GM12878 (cell line): ENCODE results near the gene CDK5R1. TPM values are rescaled to one million over a fixed set of nuclear protein-coding genes. Genes with fewer than 3 reads are reported as not detected.
A peak's percentile ranks its signal among the peaks of the same experiment; 100 is the strongest.

Source experiments
- BCL3 ChIP-seq: IDR thresholded peaks from 2 replicates; pipeline ENCODE4 v1.6.1; 2011; ENCODE audit warnings: borderline replicate concordance, low read depth, mild to moderate bottlenecking, moderate library complexity, low read length; ENCODE audit not compliant: insufficient read depth, poor library complexity, severe bottlenecking
- CHD2 ChIP-seq: IDR thresholded peaks from 2 replicates; pipeline ENCODE4 v1.6.1; 2011; ENCODE audit warnings: low read depth, low read length, improper control_type of control experiment, borderline replicate concordance
- GATAD2B ChIP-seq: fragments of 450-650 bp; conservative IDR thresholded peaks from 2 replicates; pipeline ENCODE4 v1.6.1; 2017; ENCODE audit warnings: low read depth, mild to moderate bottlenecking, moderate library complexity
- LARP7 ChIP-seq: fragments of 450-650 bp; IDR thresholded peaks from 2 replicates; pipeline ENCODE4 v1.6.1; 2017; ENCODE audit warnings: mild to moderate bottlenecking
- MAX ChIP-seq: IDR thresholded peaks from 2 replicates; pipeline ENCODE4 v1.6.1; 2012; ENCODE audit warnings: low read depth, low read length, improper control_type of control experiment
- MEF2A ChIP-seq: IDR thresholded peaks from 2 replicates; pipeline ENCODE4 v1.6.1; 2011; ENCODE audit warnings: low read depth, mild to moderate bottlenecking, low read length, moderate library complexity; ENCODE audit not compliant: insufficient read depth
- MEF2B ChIP-seq: fragments of 450-650 bp; IDR thresholded peaks from 2 replicates; pipeline ENCODE4 v1.6.1; 2018; ENCODE audit warnings: mild to moderate bottlenecking, moderate library complexity; ENCODE audit not compliant: partially characterized antibody, poor library complexity, severe bottlenecking
- PAX5 ChIP-seq: IDR thresholded peaks from 2 replicates; pipeline ENCODE4 v1.6.1; 2011; ENCODE audit warnings: low read depth, low read length, borderline replicate concordance
- POLR2A ChIP-seq: IDR thresholded peaks from 2 replicates; pipeline ENCODE4 v1.6.1; 2011; ENCODE audit warnings: low read depth, mild to moderate bottlenecking, low read length
- POLR2AphosphoS2 ChIP-seq: IDR thresholded peaks from 2 replicates; pipeline ENCODE4 v1.6.1; 2011; ENCODE audit warnings: low read depth, mild to moderate bottlenecking, low read length, improper control_type of control experiment, moderate library complexity
- POLR2AphosphoS5 ChIP-seq: IDR thresholded peaks from 2 replicates; pipeline ENCODE4 v1.6.1; 2011; ENCODE audit warnings: mild to moderate bottlenecking, low read length, inconsistent platforms
- POU2F2 ChIP-seq: IDR thresholded peaks from 3 replicates; pipeline ENCODE4 v1.6.1; 2011; ENCODE audit warnings: low read depth, mild to moderate bottlenecking, low read length, borderline replicate concordance
- RBBP5 ChIP-seq: fragments of 200-600 bp; sonication (generic); conservative IDR thresholded peaks from 2 replicates; pipeline ENCODE4 v1.6.1; 2016
- RUNX3 ChIP-seq: IDR thresholded peaks from 2 replicates; pipeline ENCODE4 v1.6.1; 2012; ENCODE audit warnings: low read length, inconsistent platforms
- SMAD1 ChIP-seq: fragments of 450-650 bp; IDR thresholded peaks from 2 replicates; pipeline ENCODE4 v1.6.1; 2018; ENCODE audit warnings: mild to moderate bottlenecking, low read depth; ENCODE audit not compliant: partially characterized antibody
- SPI1 ChIP-seq: IDR thresholded peaks from 2 replicates; pipeline ENCODE4 v1.6.1; 2011; ENCODE audit warnings: low read depth, mild to moderate bottlenecking, low read length, moderate library complexity, borderline replicate concordance; ENCODE audit not compliant: insufficient read depth
- TCF12 ChIP-seq: IDR thresholded peaks from 2 replicates; pipeline ENCODE4 v1.6.1; 2011; ENCODE audit warnings: low read depth, mild to moderate bottlenecking, low read length
- ZNF274 ChIP-seq: IDR thresholded peaks from one replicate; pipeline ENCODE4 v1.8.0; 2011; ENCODE audit not compliant: insufficient read length, insufficient read depth
- polyA plus RNA-seq, 11 experiments: library from polyadenylated mRNA; depleted of rRNA in 4 of 11; unstranded in 6 of 11; stranded (reverse) in 5 of 11; fragments of >200 nt; fragmentation: Nextera tagmentation in 4 of 11; fragmentation: Illumina TruSeq in 1 of 11; extraction: Ambion mirVana in 4 of 11; extraction: Trizol in 1 of 11; gene quantifications; 1 replicate in 1 of 11; 2 replicates in 10 of 11; pipeline versions ENCODE4 v1.2.1 to v1.2.3, GENCODE V29; 2011 to 2016; ENCODE audit warnings: inconsistent platforms in 2 of 11, missing spikeins in 2 of 11, low read depth in 1 of 11
- total RNA-seq, 4 experiments: library from RNA; depleted of rRNA in 3 of 4; stranded (reverse); fragments of >200 nt in 3 of 4; fragmentation: Illumina TruSeq in 1 of 4; extraction: Trizol in 1 of 4; gene quantifications; 2 replicates each; pipeline versions ENCODE4 v1.2.1 to v1.2.3, GENCODE V29; 2013 to 2021

CDK5R1 gene
- total and polyA plus RNA-seq, 10 of the 15 experiments (the other 5 are each of a cell fraction or from before 2014, with no cell fraction given), result 1.1 to 28.3 (median 12.2) TPM

GRCh38 chr17:32491371-32492263, 4.8 kb downstream of the CDK5R1 start (continued):
- TF ChIP-seq GATAD2B, result peak; percentile 86
- no peak for TF ChIP-seq ZNF274
- peak; percentile 61 for TF ChIP-seq POLR2A
- TF ChIP-seq BCL3, result peak; percentile 14
- no peak for TF ChIP-seq RBBP5
- peak; percentile 36; the same call in 1 of the 2 replicates for TF ChIP-seq TCF12
- TF ChIP-seq POLR2AphosphoS2, result peak; percentile 87
- TF ChIP-seq MAX, result 0 out of 2 replicates have a peak, but pooled peaks have one; percentile 31
- 0 out of 2 replicates have a peak, but pooled peaks have one; percentile 16 for TF ChIP-seq RUNX3
- TF ChIP-seq SMAD1, result peak; percentile 39
- TF ChIP-seq CHD2, result 0 out of 2 replicates have a peak, but pooled peaks have one; percentile 11
- TF ChIP-seq MEF2A, result no peak
- TF ChIP-seq SPI1, result peak; percentile 55; the same call in 1 of the 2 replicates
- peak; percentile 85 for TF ChIP-seq POLR2AphosphoS5
- peak; percentile 89 for TF ChIP-seq MEF2B
- peak; percentile 77; the same call in 1 of the 2 replicates for TF ChIP-seq PAX5
- 0 out of 2 replicates have a peak, but pooled peaks have one; percentile 18 for TF ChIP-seq LARP7
- peak; percentile 27; the same call in 1 of the 3 replicates for TF ChIP-seq POU2F2
